Hypothalamus (tissue), 51 donors: ENCODE results near the gene GLIS2.

Experiments
- DNase-seq, 51 donors: peaks; one replicate each; lab custom pipeline; 2025; lab: John Stamatoyannopoulos, UW

The GLIS2 gene

GRCh38 chr16:4318967-4319366 is 3.1 kb downstream of the GLIS2 start:
- no peak for DNase-seq

GRCh38 chr16:4319454-4320421 is 3.9 kb downstream of the GLIS2 start:
- DNase-seq, result no peak

- DNase-seq, result no peak
These were observed 4.8 kb downstream of the GLIS2 start for GRCh38 chr16:4320571-4321137.

GRCh38 chr16:4321286-4322120 is 5.6 kb downstream of the GLIS2 start:
- DNase-seq, result no peak

- no peak for DNase-seq
These were observed 6.5 kb downstream of the GLIS2 start for GRCh38 chr16:4322121-4323052.

- DNase-seq, result peak in 25 of 51 donors; percentile 6 to 74 (median 32)
These were observed 7.4 kb downstream of the GLIS2 start for GRCh38 chr16:4323071-4323844.

GRCh38 chr16:4323845-4324488 is 8.1 kb downstream of the GLIS2 start:
- peak in 3 of 51 donors; percentile 12 to 14 (median 13) for DNase-seq

- DNase-seq, result no peak
These were observed 8.8 kb downstream of the GLIS2 start for GRCh38 chr16:4324492-4325252.

- no peak for DNase-seq
These were observed 9.4 kb downstream of the GLIS2 start for GRCh38 chr16:4325253-4325758.

- peak in 5 of 51 donors; percentile 21 to 48 (median 41) for DNase-seq
These were observed 11.6 kb downstream of the GLIS2 start for GRCh38 chr16:4327386-4328045.

- DNase-seq, result peak in 47 of 51 donors; percentile 7 to 87 (median 59)
These were observed 12.3 kb downstream of the GLIS2 start for GRCh38 chr16:4328046-4328781.

- DNase-seq, result no peak
These were observed 13.2 kb downstream of the GLIS2 start for GRCh38 chr16:4328782-4329775.

GRCh38 chr16:4330277-4330874 is 14.5 kb downstream of the GLIS2 start:
- DNase-seq, result peak in 49 of 51 donors; percentile 3 to 88 (median 56)

GRCh38 chr16:4332083-4332482 is 16.2 kb downstream of the GLIS2 start:
- DNase-seq, result no peak
